HFFc6 (cell line): ENCODE results near the gene FNDC3B. TPM values are rescaled to one million over a fixed set of nuclear protein-coding genes. Genes with fewer than 3 reads are reported as not detected.

Source experiments
- DNase-seq: peaks from one replicate; pipeline ENCODE4 v3.0.0-alpha.2; 2018
- H3K27ac Mint-ChIP-seq: 2 replicates; pipeline ENCODE4 v1.8.0; 2020; ENCODE audit warnings: mild to moderate bottlenecking, mixed read lengths
- H3K27me3 Mint-ChIP-seq: 2 replicates; pipeline ENCODE4 v1.8.0; 2021; ENCODE audit warnings: mild to moderate bottlenecking, moderate library complexity, mixed read lengths; ENCODE audit not compliant: insufficient read depth
- H3K36me3 Mint-ChIP-seq: 2 replicates; pipeline ENCODE4 v1.8.0; 2021; ENCODE audit warnings: low read depth, mixed read lengths
- H3K4me1 Mint-ChIP-seq: 2 replicates; pipeline ENCODE4 v1.8.0; 2020; ENCODE audit warnings: low read depth, mixed read lengths
- H3K4me3 Mint-ChIP-seq: 2 replicates; pipeline ENCODE4 v1.8.0; 2020; ENCODE audit warnings: mild to moderate bottlenecking, moderate library complexity, mixed read lengths
- H3K9me3 Mint-ChIP-seq: 2 replicates; pipeline ENCODE4 v1.8.0; 2020; ENCODE audit warnings: mild to moderate bottlenecking, mixed read lengths
- total RNA-seq, 6 experiments: library from RNA; stranded (reverse); fragmentation: NEBNext Ultra II Directional; extraction: Animal tissue kit (Norgen Biotek cat#: 25700); gene quantifications; 2 replicates in 1 of 6; 3 replicates in 5 of 6; pipeline ENCODE4 v1.2.3, GENCODE V29; 2021
- TF ChIP-seq, protein P1 (sequence below): fragments of 200-600 bp; sonication (generic); IDR thresholded peaks from 2 replicates; pipeline ENCODE4 v1.5.0; 2021; ENCODE audit warnings: antibody characterized with exemption, mild to moderate bottlenecking

FNDC3B gene
- total RNA-seq, 6 experiments from 2014 or later, result 133 to 192 (median 155) TPM

DNA sequence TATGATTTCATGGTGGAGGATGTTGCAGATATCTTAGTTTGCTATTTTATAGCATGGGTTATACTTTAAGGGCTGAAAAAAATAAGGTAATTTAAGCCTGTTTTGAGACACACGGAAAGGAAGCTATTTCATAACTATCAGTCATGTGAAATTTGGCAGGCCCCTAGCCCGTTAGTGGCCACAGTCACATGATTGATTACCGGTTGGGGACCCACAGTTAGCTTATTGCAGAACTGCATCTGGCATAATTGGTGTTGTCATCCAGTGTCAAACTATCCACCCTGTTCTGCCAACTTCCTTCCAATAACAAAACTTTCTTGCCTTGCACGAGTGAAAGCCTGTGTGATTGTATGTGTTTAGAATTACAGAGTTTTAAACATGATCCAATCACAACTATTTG lies 35.2 kb downstream of the FNDC3B start:
- Mint-ChIP-seq H3K4me3 (no peak overlapping the region), H3K9me3 (no peaks in the 10 kb centered on the region), H3K27ac (no peak overlapping the region), H3K4me1 (peaks cover 50% of the 10 kb centered on the region), H3K36me3 (peaks cover 23% of the 10 kb centered on the region), H3K27me3 (no peaks in the 10 kb centered on the region)
- TF ChIP-seq, protein P1, sequence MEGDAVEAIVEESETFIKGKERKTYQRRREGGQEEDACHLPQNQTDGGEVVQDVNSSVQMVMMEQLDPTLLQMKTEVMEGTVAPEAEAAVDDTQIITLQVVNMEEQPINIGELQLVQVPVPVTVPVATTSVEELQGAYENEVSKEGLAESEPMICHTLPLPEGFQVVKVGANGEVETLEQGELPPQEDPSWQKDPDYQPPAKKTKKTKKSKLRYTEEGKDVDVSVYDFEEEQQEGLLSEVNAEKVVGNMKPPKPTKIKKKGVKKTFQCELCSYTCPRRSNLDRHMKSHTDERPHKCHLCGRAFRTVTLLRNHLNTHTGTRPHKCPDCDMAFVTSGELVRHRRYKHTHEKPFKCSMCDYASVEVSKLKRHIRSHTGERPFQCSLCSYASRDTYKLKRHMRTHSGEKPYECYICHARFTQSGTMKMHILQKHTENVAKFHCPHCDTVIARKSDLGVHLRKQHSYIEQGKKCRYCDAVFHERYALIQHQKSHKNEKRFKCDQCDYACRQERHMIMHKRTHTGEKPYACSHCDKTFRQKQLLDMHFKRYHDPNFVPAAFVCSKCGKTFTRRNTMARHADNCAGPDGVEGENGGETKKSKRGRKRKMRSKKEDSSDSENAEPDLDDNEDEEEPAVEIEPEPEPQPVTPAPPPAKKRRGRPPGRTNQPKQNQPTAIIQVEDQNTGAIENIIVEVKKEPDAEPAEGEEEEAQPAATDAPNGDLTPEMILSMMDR, result no peak
- no peak for DNase-seq

DNA sequence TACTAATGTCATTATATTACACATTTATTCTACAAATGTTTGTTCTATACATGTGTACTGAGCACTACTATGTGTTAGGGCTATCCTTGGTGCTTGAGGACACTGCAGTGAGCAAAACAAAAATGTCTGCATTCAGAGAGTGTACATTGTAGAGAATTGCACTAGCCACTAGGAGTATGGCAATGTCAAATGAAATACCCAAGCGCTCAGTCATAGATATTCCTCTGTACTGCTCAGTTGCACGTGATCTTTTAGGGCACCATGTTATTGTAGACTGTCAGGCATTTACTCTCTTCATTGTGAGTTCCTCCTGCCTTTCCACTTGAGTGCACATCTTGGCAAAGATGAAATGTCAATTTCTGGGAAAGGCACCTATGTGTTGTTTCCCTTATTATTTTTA lies 36.8 kb downstream of the FNDC3B start:
- TF ChIP-seq, protein P1, result no peak
- no peak overlapping the region for H3K4me3 Mint-ChIP-seq
- H3K27me3 Mint-ChIP-seq, result no peaks in the 10 kb centered on the region
- no peaks in the 10 kb centered on the region for H3K9me3 Mint-ChIP-seq
- peaks cover 26% of the 10 kb centered on the region for H3K36me3 Mint-ChIP-seq
- DNase-seq, result no peak
- H3K27ac Mint-ChIP-seq, result no peak overlapping the region
- H3K4me1 Mint-ChIP-seq, result peaks cover 52% of the 10 kb centered on the region

DNA sequence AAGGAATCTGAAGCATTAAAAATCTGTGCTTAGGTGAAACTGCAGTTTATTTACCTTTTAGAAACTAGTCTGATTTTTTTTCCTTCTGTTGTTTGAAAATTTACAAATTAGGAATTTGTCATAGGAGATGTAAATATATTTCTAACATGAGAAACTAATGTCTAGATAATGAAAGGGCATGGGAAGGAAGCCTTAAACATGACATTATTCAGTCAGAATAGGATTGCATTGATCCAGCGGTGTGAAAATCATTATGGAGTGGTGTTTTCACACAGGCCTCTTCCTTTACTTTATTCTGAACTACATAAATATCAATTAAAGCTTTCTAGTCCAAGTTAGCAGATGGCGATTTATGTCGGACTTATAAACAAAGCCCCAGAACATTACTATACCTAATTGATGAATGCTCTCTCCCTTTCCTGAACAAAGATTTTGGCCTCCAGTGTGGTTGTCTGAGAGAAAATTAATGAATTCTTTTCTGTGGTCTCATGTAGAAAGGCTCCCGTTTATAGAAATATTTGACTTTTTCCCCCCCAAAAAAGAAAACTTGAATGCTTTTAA lies 37.9 kb downstream of the FNDC3B start:
- Mint-ChIP-seq H3K4me1 (peaks cover 62% of the 10 kb centered on the region), H3K36me3 (peaks cover 26% of the 10 kb centered on the region), H3K4me3 (no peak overlapping the region), H3K27me3 (no peaks in the 10 kb centered on the region), H3K27ac (no peak overlapping the region), H3K9me3 (no peaks in the 10 kb centered on the region)
- no peak for DNase-seq
- TF ChIP-seq, protein P1, result no peak

DNA sequence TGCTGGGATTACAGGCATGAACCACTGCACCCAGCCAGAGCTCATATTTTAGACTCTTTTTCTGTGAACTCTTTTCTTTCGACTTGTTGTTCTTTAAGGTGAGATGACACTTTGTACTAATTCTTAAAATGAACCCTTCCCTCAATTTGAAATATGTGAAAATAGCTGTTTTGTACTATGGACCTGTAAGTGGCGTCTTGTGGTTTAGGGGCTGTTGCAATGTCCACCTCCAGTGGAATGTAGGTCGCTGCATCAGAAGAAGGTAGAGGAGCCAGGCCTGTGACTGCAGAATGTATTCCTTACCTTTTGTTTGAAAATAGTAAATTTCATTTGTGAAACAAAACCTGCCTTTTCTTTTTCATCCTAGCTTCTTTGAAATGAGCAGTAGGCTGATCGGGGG lies 38.9 kb downstream of the FNDC3B start:
- peaks cover 71% of the 10 kb centered on the region for H3K4me1 Mint-ChIP-seq
- no peak overlapping the region for H3K4me3 Mint-ChIP-seq
- H3K9me3 Mint-ChIP-seq, result no peaks in the 10 kb centered on the region
- no peaks in the 10 kb centered on the region for H3K27me3 Mint-ChIP-seq
- no peak for DNase-seq
- peaks cover 31% of the 10 kb centered on the region for H3K36me3 Mint-ChIP-seq
- no peak overlapping the region for H3K27ac Mint-ChIP-seq
- TF ChIP-seq, protein P1, result no peak

DNA sequence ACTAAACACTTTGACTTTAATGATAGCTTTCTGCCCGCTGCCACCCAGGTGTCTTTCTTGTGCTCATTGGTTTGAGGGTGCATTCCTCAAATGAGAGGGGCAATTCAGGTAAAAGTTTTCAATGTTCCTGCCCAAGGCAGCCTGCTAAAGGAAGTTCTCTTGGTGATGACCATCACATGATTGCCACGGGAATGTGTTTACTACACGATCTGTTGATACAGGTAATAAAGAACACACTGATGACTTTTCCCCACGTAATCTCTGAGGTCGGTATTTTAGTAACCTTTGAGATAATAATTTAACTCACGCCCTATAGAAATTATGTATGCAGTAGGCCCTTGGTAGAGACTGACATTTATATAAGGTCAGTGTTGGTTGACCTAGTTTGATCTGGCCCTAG lies 39.3 kb downstream of the FNDC3B start:
- H3K9me3 Mint-ChIP-seq, result no peaks in the 10 kb centered on the region
- TF ChIP-seq, protein P1, result no peak
- H3K4me1 Mint-ChIP-seq, result peaks cover 71% of the 10 kb centered on the region
- no peak overlapping the region for H3K4me3 Mint-ChIP-seq
- no peak for DNase-seq
- no peaks in the 10 kb centered on the region for H3K27me3 Mint-ChIP-seq
- no peak overlapping the region for H3K27ac Mint-ChIP-seq
- H3K36me3 Mint-ChIP-seq, result peaks cover 36% of the 10 kb centered on the region
